SK-N-SH (cell line): Measurements from ENCODE around the gene GATA3. TPM values are rescaled to one million over a fixed set of nuclear protein-coding genes. Genes with fewer than 3 reads are reported as not detected.

ENCODE experiments used
- CTCF ChIA-PET: fragments of 300-600, 350-600 bp; formaldehyde crosslinking; extraction: SDS; loops from one replicate; lab custom pipeline; 2021; lab: Yijun Ruan, JAX
- POLR2A ChIA-PET: fragments of 350-600 bp; sonication (Branson Sonifier 250); formaldehyde crosslinking; extraction: SDS; loops from one replicate; lab custom pipeline; 2020; ENCODE audit warnings: antibody characterized with exemption, inconsistent platforms; lab: Yijun Ruan, JAX
- DNase-seq: peaks from one replicate; pipeline ENCODE4 v3.0.0; 2012
- H2AFZ ChIP-seq: fragments of 200-600 bp; sonication (generic); 2 replicates; pipeline ENCODE4 v1.8.1; 2016; ENCODE audit warnings: antibody characterized with exemption, mild to moderate bottlenecking, low read depth
- H3F3A ChIP-seq: fragments of 200-600 bp; sonication (generic); replicated peaks from 2 replicates; pipeline ENCODE3; 2016; ENCODE audit warnings: antibody characterized with exemption, mild to moderate bottlenecking; ENCODE audit not compliant: insufficient read depth
- H3K27ac ChIP-seq, 2 experiments: fragments of 200-500 bp in 1 of 2; fragments of 200-600 bp in 1 of 2; sonication (Bioruptor generic) in 1 of 2; sonication (generic), shearing (Covaris generic) in 1 of 2; 2 replicates each; pipeline versions ENCODE4 v1.5.1 to v1.6.1; 2014 to 2016; ENCODE audit warnings: low read depth in 2 of 2, inconsistent platforms in 1 of 2, low read length in 1 of 2, mild to moderate bottlenecking in 1 of 2, mixed read lengths in 1 of 2
- H3K27me3 ChIP-seq: fragments of 200-600 bp; sonication (generic), shearing (Covaris generic); 2 replicates; pipeline ENCODE4 v1.6.1; 2016; ENCODE audit warnings: mixed run types; ENCODE audit not compliant: insufficient read depth
- H3K36me3 ChIP-seq, 2 experiments: fragments of 200-500 bp in 1 of 2; fragments of 200-600 bp in 1 of 2; sonication (Bioruptor generic) in 1 of 2; sonication (generic) in 1 of 2; replicated peaks in 1 of 2; 2 replicates each; pipeline versions ENCODE3 to v1.5.1; 2014 to 2016; ENCODE audit warnings: low read length in 1 of 2, mild to moderate bottlenecking in 1 of 2; ENCODE audit not compliant: insufficient read depth in 2 of 2, control insufficient read depth in 1 of 2
- H3K4me1 ChIP-seq, 2 experiments: fragments of 200-500 bp in 1 of 2; fragments of 200-600 bp in 1 of 2; sonication (Bioruptor generic) in 1 of 2; sonication (generic), shearing (Covaris generic) in 1 of 2; 2 replicates each; pipeline versions ENCODE4 v1.5.1 to v1.6.1; 2014 to 2016; ENCODE audit warnings: low read depth in 1 of 2, low read length in 1 of 2, mixed run types in 1 of 2; ENCODE audit not compliant: insufficient read depth in 2 of 2, control insufficient read depth in 1 of 2
- H3K4me2 ChIP-seq: fragments of 200-600 bp; sonication (generic), shearing (Covaris generic); 2 replicates; pipeline ENCODE4 v1.6.1; 2017; ENCODE audit warnings: mixed run types
- H3K4me3 ChIP-seq, 2 experiments: fragments of 200-500 bp in 1 of 2; fragments of 200-600 bp in 1 of 2; sonication (Bioruptor generic) in 1 of 2; sonication (generic), shearing (Covaris generic) in 1 of 2; 2 replicates each; pipeline versions ENCODE4 v1.5.1 to v1.8.1; 2014 to 2016; ENCODE audit warnings: low read depth in 2 of 2, inconsistent platforms in 1 of 2, low read length in 1 of 2, mild to moderate bottlenecking in 1 of 2, mixed read lengths in 1 of 2, moderate library complexity in 1 of 2
- H3K79me2 ChIP-seq: fragments of 200-600 bp; sonication (generic); 2 replicates; pipeline ENCODE4 v1.8.1; 2017; ENCODE audit warnings: mild to moderate bottlenecking; ENCODE audit not compliant: insufficient read depth
- H3K9ac ChIP-seq: fragments of 200-600 bp; sonication (generic); 2 replicates; pipeline ENCODE4 v1.6.1; 2017; ENCODE audit warnings: mixed run types
- H3K9me2 ChIP-seq: fragments of 200-600 bp; sonication (generic); 2 replicates; pipeline ENCODE4 v1.6.1; 2017; ENCODE audit warnings: mixed run types
- H3K9me3 ChIP-seq: fragments of 200-600 bp; sonication (generic); 2 replicates; pipeline ENCODE4 v1.6.1; 2017; ENCODE audit warnings: mixed run types, mild to moderate bottlenecking, moderate library complexity
- H4K20me1 ChIP-seq: fragments of 200-600 bp; sonication (generic); 2 replicates; pipeline ENCODE4 v1.6.1; 2017; ENCODE audit warnings: mild to moderate bottlenecking, mixed run types; ENCODE audit not compliant: insufficient read depth
- CTCF ChIP-seq: fragments of 200-600 bp; sonication (generic); IDR thresholded peaks from 2 replicates; pipeline ENCODE4 v1.6.1; 2017; ENCODE audit warnings: antibody characterized with exemption, mild to moderate bottlenecking, moderate library complexity
- EP300 ChIP-seq, 2 experiments: IDR thresholded peaks; 2 replicates each; pipeline versions ENCODE4 v1.4.0 to v1.6.1; 2012; ENCODE audit warnings: borderline replicate concordance in 1 of 2, low read depth in 1 of 2, low read length in 1 of 2
- EZH2phosphoT487 ChIP-seq: fragments of 200-600 bp; sonication (generic); IDR thresholded peaks from 2 replicates; pipeline ENCODE4 v1.6.1; 2017; ENCODE audit warnings: low read depth, mixed run types, mild to moderate bottlenecking, antibody characterized with exemption, moderate library complexity, borderline replicate concordance
- FOXM1 ChIP-seq: IDR thresholded peaks from 2 replicates; pipeline ENCODE4 v1.4.0; 2012; ENCODE audit warnings: low read depth, mild to moderate bottlenecking
- GABPA ChIP-seq: IDR thresholded peaks from 2 replicates; pipeline ENCODE4 v1.4.0; 2012; ENCODE audit warnings: low read depth, mild to moderate bottlenecking
- JUND ChIP-seq: IDR thresholded peaks from 2 replicates; pipeline ENCODE4 v1.4.0; 2012
- MEF2A ChIP-seq: IDR thresholded peaks from 2 replicates; pipeline ENCODE4 v1.4.0; 2012; ENCODE audit warnings: low read depth, borderline replicate concordance
- MXI1 ChIP-seq: IDR thresholded peaks from 2 replicates; pipeline ENCODE4 v1.6.1; 2012; ENCODE audit warnings: mild to moderate bottlenecking, low read depth, low read length, improper control_type of control experiment
- NFIC ChIP-seq: IDR thresholded peaks from 2 replicates; pipeline ENCODE4 v1.4.0; 2012; ENCODE audit warnings: borderline replicate concordance
- RAD21 ChIP-seq: IDR thresholded peaks from 2 replicates; pipeline ENCODE4 v1.6.1; 2012; ENCODE audit warnings: mild to moderate bottlenecking, low read length
- RCOR1 ChIP-seq: fragments of 150-350 bp; IDR thresholded peaks from 2 replicates; pipeline ENCODE4 v1.6.1; 2017; ENCODE audit warnings: antibody characterized with exemption, low read length
- TAF1 ChIP-seq: IDR thresholded peaks from 2 replicates; pipeline ENCODE4 v1.6.1; 2012; ENCODE audit warnings: low read depth, mild to moderate bottlenecking, low read length, moderate library complexity, borderline replicate concordance
- TCF12 ChIP-seq: IDR thresholded peaks from 2 replicates; pipeline ENCODE4 v1.4.0; 2012
- YY1 ChIP-seq: IDR thresholded peaks from 2 replicates; pipeline ENCODE4 v1.4.0; 2012; ENCODE audit warnings: low read depth, mild to moderate bottlenecking
- ZBTB33 ChIP-seq: IDR thresholded peaks from 2 replicates; pipeline ENCODE4 v1.4.0; 2012; ENCODE audit warnings: low read depth, borderline replicate concordance
- WGBS: methylation state at CpG from one replicate; pipeline ENCODE4 v1.1.6; 2017; ENCODE audit warnings: low lambda C conversion rate; 5-methylcytosine and 5-hydroxymethylcytosine counted together
- polyA plus RNA-seq, 3 experiments: library from polyadenylated mRNA; depleted of rRNA; stranded (reverse); fragments of >200 nt; gene quantifications; 2 replicates each; pipeline ENCODE4 v1.2.3, GENCODE V29; 2012

Gene GATA3
- polyA plus RNA-seq, 1 of the 3 experiments (the other 2 are of a cell fraction) = 14.3 TPM

- Histone ChIP-seq H3K4me2 (peak overlapping the region; percentile 98), H3K4me3 (peak overlapping the region; percentile 86 to 92), H2AFZ (no peak overlapping the region), H3K36me3 (peaks cover 37 to 40% of the 10 kb centered on the region in 2 experiments), H3F3A (peaks cover 35% of the 10 kb centered on the region), H3K79me2 (peaks cover 91% of the 10 kb centered on the region), H4K20me1 (peaks cover 53% of the 10 kb centered on the region), H3K27ac (peak overlapping the region; percentile 96 to 98), H3K9ac (peak overlapping the region; percentile 96), H3K4me1 (peaks cover 3 to 25% of the 10 kb centered on the region in 2 experiments; a peak in 2 of 4 replicates), H3K27me3 (no peaks in the 10 kb centered on the region), H3K9me2 (no peaks in the 10 kb centered on the region), H3K9me3 (no peaks in the 10 kb centered on the region)
- ChIA-PET POLR2A (interaction anchor here (1.0 kb wide), 1 partner anchor 61 kb away, joined by 3 read pairs; no protein-coding TSS in a partner anchor), CTCF (interaction anchor here (0.7 to 1.4 kb wide), 2 partner anchors 242 to 817 kb away, joined by 3 to 4 read pairs; no protein-coding TSS in a partner anchor)
- no peak for DNase-seq
- WGBS = 22% methylated on average over 37 of the region's 85 CpGs
- TF ChIP-seq TAF1 (no peak), RAD21 (no peak), TCF12 (no peak), MEF2A (no peak), NFIC (no peak), YY1 (no peak), CTCF (no peak), JUND (no peak), FOXM1 (no peak), RCOR1 (no peak), GABPA (no peak), EZH2phosphoT487 (no peak), EP300 (IDR thresholded peaks at IDR 0.05; ENCODE audit: borderline replicate concordance in 1 of 2, low read depth in 1 of 2, low read length in 1 of 2) (no peak), ZBTB33 (no peak), MXI1 (no peak)
Measured at GRCh38 chr10:8055420-8056349, 1.2 kb downstream of the GATA3 start.
